H1 (cell line): Measurements from ENCODE around the gene GRK5. TPM values are rescaled to one million over a fixed set of nuclear protein-coding genes. Genes with fewer than 3 reads are reported as not detected.

Source experiments
- BCL11A ChIP-seq, 2 experiments: IDR thresholded peaks; one replicate each; pipeline ENCODE4 v1.6.1; 2011; ENCODE audit warnings: low read depth in 2 of 2, low read length in 2 of 2, mild to moderate bottlenecking in 2 of 2
- JUND ChIP-seq: IDR thresholded peaks from 2 replicates; pipeline ENCODE4 v1.6.1; 2011; ENCODE audit warnings: mild to moderate bottlenecking, improper control_type of control experiment, low read length
- SIN3A ChIP-seq, 2 experiments: IDR thresholded peaks in 1 of 2; conservative IDR thresholded peaks in 1 of 2; 2 replicates each; pipeline ENCODE4 v1.6.1; 2011 to 2012; ENCODE audit warnings: low read length in 2 of 2, improper control_type of control experiment in 1 of 2, low read depth in 1 of 2, mild to moderate bottlenecking in 1 of 2
- SIX5 ChIP-seq: IDR thresholded peaks from 2 replicates; pipeline ENCODE4 v1.6.1; 2011; ENCODE audit warnings: mild to moderate bottlenecking, low read depth, low read length
- YY1 ChIP-seq: IDR thresholded peaks from 2 replicates; pipeline ENCODE4 v1.6.1; 2011; ENCODE audit warnings: low read depth, mild to moderate bottlenecking, low read length
- polyA plus RNA-seq, 7 experiments: library from polyadenylated mRNA; depleted of rRNA in 3 of 7; stranded (reverse) in 5 of 7; unstranded in 2 of 7; fragments of >200 nt in 5 of 7; fragments of 200-250 nt in 2 of 7; gene quantifications; 1 replicate in 5 of 7; 2 replicates in 1 of 7; 4 replicates in 1 of 7; pipeline versions ENCODE4 v1.2.1 to v1.2.3, GENCODE V29; 2011 to 2013; ENCODE audit warnings: missing spikeins in 2 of 7, mixed read lengths in 2 of 7
- total RNA-seq: library from RNA; stranded (reverse); fragmentation: NEBNext Ultra II Directional; extraction: Animal tissue kit (Norgen Biotek cat#: 25700); gene quantifications from 2 replicates; pipeline ENCODE4 v1.2.1, GENCODE V29; 2021

The GRK5 gene
- total and polyA plus RNA-seq, 2 of the 8 experiments (the other 6 are each of a cell fraction or from before 2014, with no cell fraction given) = 0.54 to 2.5 TPM

DNA sequence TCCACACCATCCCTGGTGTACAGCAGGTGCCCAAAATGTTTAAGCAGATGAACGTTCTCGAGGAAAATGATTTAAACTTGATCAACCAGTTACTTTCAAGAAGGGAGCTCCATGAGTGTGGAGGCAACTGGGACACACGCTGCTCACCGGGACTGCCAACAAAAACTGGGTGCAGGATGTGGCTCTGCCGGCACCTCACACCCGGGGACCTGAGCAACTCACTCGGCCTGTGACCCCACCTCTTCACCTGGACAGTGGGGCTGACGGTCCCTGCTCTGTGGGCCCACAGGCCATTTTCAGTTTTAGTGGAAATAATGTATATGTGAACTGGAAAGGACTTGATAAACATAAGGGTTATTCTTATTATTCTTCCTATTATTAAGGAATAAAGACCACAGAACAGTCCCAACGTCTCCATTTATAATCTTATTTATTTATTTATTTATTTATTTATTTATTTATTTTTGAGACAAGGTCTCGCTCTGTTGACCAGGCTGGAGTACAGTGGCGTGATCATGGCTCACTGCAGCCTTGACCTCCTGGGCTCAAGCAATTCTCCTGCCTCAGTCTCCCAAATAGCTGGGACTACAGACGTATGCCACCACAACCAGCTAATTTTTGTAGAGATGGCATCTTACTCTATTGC is 274.5 kb downstream of the GRK5 start (continued):
- TF ChIP-seq SIX5 (no peak), JUND (no peak), YY1 (no peak), BCL11A (IDR thresholded peaks at IDR 0.05; ENCODE audit: low read depth in 2 of 2, low read length in 2 of 2) (no peak), SIN3A (conservative IDR thresholded peaks at IDR 0.05 in 1 of 2, IDR thresholded peaks at IDR 0.05 in 1 of 2; ENCODE audit: low read depth in 1 of 2, low read length in 2 of 2) (no peak)
